ENCODE measurements around the gene ATP4B. TPM values are rescaled to one million over a fixed set of nuclear protein-coding genes. Genes with fewer than 3 reads are reported as not detected.

ATP4B gene
- total RNA-seq, 5 donors from 2014 or later (not counting 1 experiment from before 2014, with no cell fraction given): not detected

GRCh38 chr13:113644800-113645199, 13.2 kb downstream of the ATP4B start:
- WGBS (ENCODE audit: insufficient coverage): no CpG with 5 or more reads among the region's 1 CpG
- no peak overlapping the region for H3K27ac ChIP-seq (ENCODE audit: low read length)

GRCh38 chr13:113643593-113643992, 14.4 kb downstream of the ATP4B start:
- ChIA-PET CTCF (no interaction called here), POLR2A (no interaction called here)
- Histone ChIP-seq H3K4me1 (ENCODE audit: control insufficient read depth in 1 of 2, extremely low read depth in 1 of 2, insufficient read depth in 2 of 2, low read length in 2 of 2) (peaks cover 0 to 14% of the 10 kb centered on the region in 2 experiments), H3K27ac (ENCODE audit: low read length) (no peak overlapping the region), H3K27me3 (replicated peaks in 1 of 2; ENCODE audit: control insufficient read depth in 2 of 2, extremely low read depth in 1 of 2, insufficient read depth in 2 of 2, low read length in 1 of 2) (no peaks in the 10 kb centered on the region), H3K9me3 (no peaks in the 10 kb centered on the region), H3K36me3 (ENCODE audit: control insufficient read depth in 2 of 2, extremely low read depth in 1 of 2, insufficient read depth in 1 of 2, low read length in 1 of 2) (peaks cover 5 to 15% of the 10 kb centered on the region in 2 donors), H3K4me3 (ENCODE audit: control insufficient read depth in 1 of 2, extremely low read depth in 1 of 2, low read length in 1 of 2) (no peak overlapping the region)
- Mint-ChIP-seq H3K36me3 (peaks cover 33% of the 10 kb centered on the region), H3K27ac (no peak overlapping the region), H3K4me1 (peaks cover 18 to 23% (median 21%) of the 10 kb centered on the region in 3 donors), H3K27me3 (no peaks in the 10 kb centered on the region), H3K9me3 (peaks cover 0 to 5% (median 0%) of the 10 kb centered on the region in 3 donors), H3K4me3 (no peak overlapping the region)
- DNase-seq (no peak), ATAC-seq (replicated peaks in 1 of 4) (no peak)
- WGBS (ENCODE audit: insufficient coverage): no CpG with 5 or more reads among the region's 5 CpGs

More at GRCh38 chr13:113644800-113645199, 13.2 kb downstream of the ATP4B start:
- DNase-seq: no peak
- Mint-ChIP-seq H3K4me3 (no peak overlapping the region), H3K36me3 (peaks cover 24% of the 10 kb centered on the region), H3K27ac (no peak overlapping the region), H3K9me3 (peaks cover 0 to 5% (median 0%) of the 10 kb centered on the region in 3 donors), H3K27me3 (no peaks in the 10 kb centered on the region), H3K4me1 (peaks cover 18 to 23% (median 21%) of the 10 kb centered on the region in 3 donors)
- Histone ChIP-seq H3K27me3 (replicated peaks in 1 of 2; ENCODE audit: control insufficient read depth in 2 of 2, extremely low read depth in 1 of 2, insufficient read depth in 2 of 2, low read length in 1 of 2) (no peaks in the 10 kb centered on the region), H3K4me1 (ENCODE audit: control insufficient read depth in 1 of 2, extremely low read depth in 1 of 2, insufficient read depth in 2 of 2, low read length in 2 of 2) (peaks cover 0 to 14% of the 10 kb centered on the region in 2 experiments), H3K9me3 (no peaks in the 10 kb centered on the region), H3K4me3 (ENCODE audit: control insufficient read depth in 1 of 2, extremely low read depth in 1 of 2, low read length in 1 of 2) (no peak overlapping the region), H3K36me3 (ENCODE audit: control insufficient read depth in 2 of 2, extremely low read depth in 1 of 2, insufficient read depth in 1 of 2, low read length in 1 of 2) (peaks cover 5 to 7% of the 10 kb centered on the region in 2 donors)
- ATAC-seq (replicated peaks in 1 of 4): no peak
- POLR2A ChIA-PET: no interaction called here
- CTCF ChIA-PET: no interaction called here

GRCh38 chr13:113642563-113642962, 15.4 kb downstream of the ATP4B start:
- ATAC-seq (replicated peaks in 1 of 4): no peak
- Mint-ChIP-seq H3K4me3 (no peak overlapping the region), H3K4me1 (peaks cover 17 to 18% (median 18%) of the 10 kb centered on the region in 3 donors), H3K36me3 (peaks cover 41% of the 10 kb centered on the region), H3K27me3 (no peaks in the 10 kb centered on the region), H3K9me3 (peaks cover 0 to 5% (median 0%) of the 10 kb centered on the region in 3 donors), H3K27ac (no peak overlapping the region)
- Histone ChIP-seq H3K27ac (ENCODE audit: low read length) (no peak overlapping the region), H3K27me3 (replicated peaks in 1 of 2; ENCODE audit: control insufficient read depth in 2 of 2, extremely low read depth in 1 of 2, insufficient read depth in 2 of 2, low read length in 1 of 2) (no peaks in the 10 kb centered on the region), H3K36me3 (ENCODE audit: control insufficient read depth in 2 of 2, extremely low read depth in 1 of 2, insufficient read depth in 1 of 2, low read length in 1 of 2) (peaks cover 10 to 24% of the 10 kb centered on the region in 2 donors), H3K4me1 (ENCODE audit: control insufficient read depth in 1 of 2, extremely low read depth in 1 of 2, insufficient read depth in 2 of 2, low read length in 2 of 2) (peaks cover 0 to 16% of the 10 kb centered on the region in 2 experiments), H3K4me3 (ENCODE audit: control insufficient read depth in 1 of 2, extremely low read depth in 1 of 2, low read length in 1 of 2) (no peak overlapping the region), H3K9me3 (no peaks in the 10 kb centered on the region)
- 100% methylated on average over 1 of the region's 2 CpGs for WGBS (ENCODE audit: insufficient coverage)
- POLR2A ChIA-PET: no interaction called here
- CTCF ChIA-PET: no interaction called here
- no peak for DNase-seq

GRCh38 chr13:113641426-113641825, 16.6 kb downstream of the ATP4B start:
- no peak overlapping the region for H3K27ac Mint-ChIP-seq
- ChIA-PET CTCF (no interaction called here), POLR2A (no interaction called here)
- peaks cover 5 to 8% (median 8%) of the 10 kb centered on the region in 3 donors for H3K4me1 Mint-ChIP-seq
- Histone ChIP-seq H3K4me3 (ENCODE audit: control insufficient read depth in 1 of 2, extremely low read depth in 1 of 2, low read length in 1 of 2) (no peak overlapping the region), H3K36me3 (ENCODE audit: control insufficient read depth in 2 of 2, extremely low read depth in 1 of 2, insufficient read depth in 1 of 2, low read length in 1 of 2) (peaks cover 13 to 36% of the 10 kb centered on the region in 2 donors), H3K27me3 (replicated peaks in 1 of 2; ENCODE audit: control insufficient read depth in 2 of 2, extremely low read depth in 1 of 2, insufficient read depth in 2 of 2, low read length in 1 of 2) (no peaks in the 10 kb centered on the region), H3K9me3 (no peaks in the 10 kb centered on the region), H3K4me1 (ENCODE audit: control insufficient read depth in 1 of 2, extremely low read depth in 1 of 2, insufficient read depth in 2 of 2, low read length in 2 of 2) (peaks cover 0 to 15% of the 10 kb centered on the region in 2 experiments), H3K27ac (ENCODE audit: low read length) (no peak overlapping the region)
- no peaks in the 10 kb centered on the region for H3K27me3 Mint-ChIP-seq
- WGBS (ENCODE audit: insufficient coverage): 100% methylated on average over 1 of the region's 7 CpGs
- DNase-seq: no peak
- H3K4me3 Mint-ChIP-seq: no peak overlapping the region
- ATAC-seq (replicated peaks in 1 of 4): no peak
- peaks cover 52% of the 10 kb centered on the region for H3K36me3 Mint-ChIP-seq
- H3K9me3 Mint-ChIP-seq: peaks cover 0 to 5% (median 0%) of the 10 kb centered on the region in 3 donors

- CTCF ChIA-PET: no interaction called here
- POLR2A ChIA-PET: no interaction called here
- Histone ChIP-seq H3K4me3 (ENCODE audit: control insufficient read depth in 1 of 2, extremely low read depth in 1 of 2, low read length in 1 of 2) (no peak overlapping the region), H3K27me3 (replicated peaks in 1 of 2; ENCODE audit: control insufficient read depth in 2 of 2, extremely low read depth in 1 of 2, insufficient read depth in 2 of 2, low read length in 1 of 2) (no peaks in the 10 kb centered on the region), H3K36me3 (ENCODE audit: control insufficient read depth in 2 of 2, extremely low read depth in 1 of 2, insufficient read depth in 1 of 2, low read length in 1 of 2) (peaks cover 13 to 51% of the 10 kb centered on the region in 2 donors), H3K27ac (ENCODE audit: low read length) (no peak overlapping the region), H3K9me3 (no peaks in the 10 kb centered on the region), H3K4me1 (ENCODE audit: control insufficient read depth in 1 of 2, extremely low read depth in 1 of 2, insufficient read depth in 2 of 2, low read length in 2 of 2) (peaks cover 8 to 28% of the 10 kb centered on the region in 2 experiments)
- no peaks in the 10 kb centered on the region for H3K27me3 Mint-ChIP-seq
- ATAC-seq (replicated peaks in 1 of 4) (peak in 1 of 4 experiments; percentile 52), DNase-seq (peak in 2 of 35 experiments; percentile 9 to 27)
- peaks cover 0 to 5% (median 0%) of the 10 kb centered on the region in 3 donors for H3K9me3 Mint-ChIP-seq
- WGBS (ENCODE audit: insufficient coverage): 95% methylated on average over 18 of the region's 27 CpGs
- H3K4me1 Mint-ChIP-seq: peaks cover 5 to 8% (median 6%) of the 10 kb centered on the region in 3 donors
- H3K36me3 Mint-ChIP-seq: peaks cover 63% of the 10 kb centered on the region
- H3K4me3 Mint-ChIP-seq: peak overlapping the region in 1 of 3 donors; percentile 38
- no peak overlapping the region for H3K27ac Mint-ChIP-seq
These were observed 18.3 kb downstream of the ATP4B start for GRCh38 chr13:113639616-113640262.

- ATAC-seq (replicated peaks in 1 of 4): no peak
- peak overlapping the region in 1 of 2 donors; percentile 36 for H3K27ac Mint-ChIP-seq
- 95% methylated on average over 3 of the region's 8 CpGs for WGBS (ENCODE audit: insufficient coverage)
- Histone ChIP-seq H3K27ac (ENCODE audit: low read length) (no peak overlapping the region), H3K4me1 (ENCODE audit: control insufficient read depth in 1 of 2, extremely low read depth in 1 of 2, insufficient read depth in 2 of 2, low read length in 2 of 2) (peaks cover 18 to 33% of the 10 kb centered on the region in 2 experiments), H3K36me3 (ENCODE audit: control insufficient read depth in 2 of 2, extremely low read depth in 1 of 2, insufficient read depth in 1 of 2, low read length in 1 of 2) (peaks cover 13 to 55% of the 10 kb centered on the region in 2 donors), H3K4me3 (ENCODE audit: control insufficient read depth in 1 of 2, extremely low read depth in 1 of 2, low read length in 1 of 2) (no peak overlapping the region), H3K27me3 (replicated peaks in 1 of 2; ENCODE audit: control insufficient read depth in 2 of 2, extremely low read depth in 1 of 2, insufficient read depth in 2 of 2, low read length in 1 of 2) (no peaks in the 10 kb centered on the region), H3K9me3 (no peaks in the 10 kb centered on the region)
- H3K4me1 Mint-ChIP-seq: peaks cover 14 to 17% (median 16%) of the 10 kb centered on the region in 3 donors
- peaks cover 72% of the 10 kb centered on the region for H3K36me3 Mint-ChIP-seq
- H3K27me3 Mint-ChIP-seq: no peaks in the 10 kb centered on the region
- H3K9me3 Mint-ChIP-seq: peaks cover 0 to 5% (median 0%) of the 10 kb centered on the region in 3 donors
- no peak for DNase-seq
- ChIA-PET POLR2A (no interaction called here), CTCF (no interaction called here)
- no peak overlapping the region for H3K4me3 Mint-ChIP-seq
These were observed 19.2 kb downstream of the ATP4B start for GRCh38 chr13:113638806-113639205.
